Measurements from ENCODE around the gene EDNRB.

- TF ChIP-seq CTCF (IDR thresholded peaks at IDR 0.05; ENCODE audit: low read length), result no peak
- no peak for TF ChIP-seq EZH2 (IDR thresholded peaks at IDR 0.05; ENCODE audit: borderline replicate concordance, low read length)
Measured at GRCh38 chr13:77872995-77873394, 45.6 kb downstream of the EDNRB start.
